Prostate gland (tissue), 2 donors: ENCODE data around the gene PLEKHA7.

Experiments
- CTCF ChIP-seq, 4 experiments: fragments of 200-600 bp in 2 of 4; fragments of 450-650 bp in 2 of 4; sonication (generic) in 2 of 4; IDR thresholded peaks; 1 replicate in 3 of 4; 2 replicates in 1 of 4; pipeline ENCODE4 v1.5.1; 2016 to 2019; ENCODE audit warnings: antibody characterized with exemption in 4 of 4, mild to moderate bottlenecking in 2 of 4, moderate library complexity in 2 of 4
- POLR2A ChIP-seq: fragments of 450-650 bp; IDR thresholded peaks from one replicate; pipeline ENCODE4 v1.6.1; 2016; ENCODE audit warnings: antibody characterized with exemption, mild to moderate bottlenecking

GRCh38 chr11:16841481-16841880 is 172.7 kb downstream of the PLEKHA7 start:
- no peak for TF ChIP-seq CTCF (IDR thresholded peaks at IDR 0.05)
- TF ChIP-seq POLR2A = no peak
